Fibroblast of gingiva (primary cell): ENCODE results near the gene TARDBP.
"Not testable (repeated sequence)": the region's sequence is repeated elsewhere in the genome, so short reads cannot be mapped to it uniquely, and the experiment has no call there.

Experiments used
- DNase-seq: peaks from one replicate; pipeline ENCODE4 v3.0.0-alpha.2; 2011; ENCODE audit warnings: low read depth

TARDBP gene

DNA sequence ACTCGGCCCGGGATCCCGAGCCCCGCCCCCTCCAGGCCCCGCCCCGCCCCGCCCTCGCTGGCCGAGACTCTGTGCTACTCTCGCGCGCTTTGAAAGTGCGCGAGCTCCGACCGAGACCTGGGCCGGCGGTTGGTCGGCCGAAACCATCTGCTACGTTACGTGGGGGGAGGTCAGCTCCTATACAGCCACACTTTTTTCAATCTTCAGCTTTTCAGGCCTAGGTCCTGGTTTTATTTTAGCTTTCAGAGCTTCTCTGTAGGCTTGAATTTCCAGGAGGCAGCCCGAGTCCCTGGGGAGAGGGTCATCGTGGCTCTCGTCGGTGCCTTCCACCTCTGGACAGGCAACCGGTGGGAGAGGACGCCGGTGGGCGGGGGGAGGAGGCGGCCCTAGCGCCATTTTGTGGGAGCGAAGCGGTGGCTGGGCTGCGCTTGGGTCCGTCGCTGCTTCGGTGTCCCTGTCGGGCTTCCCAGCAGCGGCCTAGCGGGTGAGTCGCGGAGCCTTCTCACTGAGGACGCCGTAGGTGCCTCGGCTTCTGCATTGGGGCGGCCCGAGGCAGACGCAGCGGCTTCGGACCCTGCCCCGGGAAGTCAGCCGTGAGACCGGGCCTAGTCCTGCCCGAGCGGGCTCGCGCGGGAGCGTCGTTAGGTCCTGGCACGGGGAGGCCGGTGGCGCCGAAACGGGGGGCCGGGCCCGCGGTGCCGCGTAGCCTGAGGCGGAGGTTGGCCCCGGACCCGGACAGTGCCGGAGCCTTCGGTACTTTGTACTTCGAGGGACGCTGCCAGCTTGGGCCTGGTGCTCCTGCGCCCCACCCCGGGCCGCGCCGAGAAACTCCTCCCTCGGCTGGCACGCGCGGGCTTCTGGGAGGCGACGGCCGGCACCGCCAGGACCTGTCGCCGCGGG, at the start of gene TARDBP:
Gene TARDBP, plus strand, starts transcription at position 395 of the 900 bp plus-strand sequence. CDS start 1,074 bp downstream, outside the sequence.
- peak; percentile 87 for DNase-seq

- no peak for DNase-seq
Measured at GRCh38 chr1:10965546-10966226, 46.8 kb upstream of the TARDBP start.

DNA sequence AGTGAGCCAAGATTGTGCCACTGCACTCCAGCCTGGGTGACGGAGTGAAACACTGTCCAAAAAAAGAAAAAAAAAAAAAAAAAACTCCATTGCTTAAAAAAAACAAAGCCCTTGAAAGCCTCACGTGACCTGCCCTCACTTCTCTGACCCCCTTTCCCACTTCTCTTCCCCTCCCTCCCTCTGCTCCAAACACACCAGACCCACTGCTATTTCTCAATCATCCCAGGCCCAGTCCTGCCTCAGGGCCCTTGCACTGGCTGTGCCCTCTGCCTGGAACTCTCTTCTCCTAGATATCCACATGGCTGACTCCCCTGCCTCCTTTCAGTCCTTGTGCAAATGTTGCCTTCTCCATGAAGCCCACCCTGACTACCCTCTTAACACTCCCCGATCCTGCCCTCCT, 45.4 kb upstream of the TARDBP start:
- DNase-seq: no peak

DNA sequence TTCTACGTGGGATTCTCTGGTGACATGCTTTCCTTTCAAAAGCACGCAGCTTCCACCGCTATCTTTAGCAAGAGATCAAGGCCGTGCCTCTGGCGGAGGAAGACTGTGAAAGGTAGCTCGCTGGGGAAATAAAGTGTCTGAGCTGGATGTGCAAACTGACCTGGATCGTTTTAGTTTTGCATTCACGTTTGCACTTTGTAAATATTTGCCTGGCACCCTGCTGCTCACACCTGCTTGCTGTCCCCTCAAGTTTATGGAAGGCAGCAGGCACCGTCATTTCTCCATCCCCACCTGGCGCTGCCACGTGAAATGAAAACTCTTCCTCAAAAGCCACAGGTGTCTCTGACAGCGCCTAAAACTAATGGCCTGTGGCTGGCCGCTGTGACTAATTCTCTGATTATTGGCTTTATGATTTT, 44.0 kb upstream of the TARDBP start:
- DNase-seq: no peak

DNA sequence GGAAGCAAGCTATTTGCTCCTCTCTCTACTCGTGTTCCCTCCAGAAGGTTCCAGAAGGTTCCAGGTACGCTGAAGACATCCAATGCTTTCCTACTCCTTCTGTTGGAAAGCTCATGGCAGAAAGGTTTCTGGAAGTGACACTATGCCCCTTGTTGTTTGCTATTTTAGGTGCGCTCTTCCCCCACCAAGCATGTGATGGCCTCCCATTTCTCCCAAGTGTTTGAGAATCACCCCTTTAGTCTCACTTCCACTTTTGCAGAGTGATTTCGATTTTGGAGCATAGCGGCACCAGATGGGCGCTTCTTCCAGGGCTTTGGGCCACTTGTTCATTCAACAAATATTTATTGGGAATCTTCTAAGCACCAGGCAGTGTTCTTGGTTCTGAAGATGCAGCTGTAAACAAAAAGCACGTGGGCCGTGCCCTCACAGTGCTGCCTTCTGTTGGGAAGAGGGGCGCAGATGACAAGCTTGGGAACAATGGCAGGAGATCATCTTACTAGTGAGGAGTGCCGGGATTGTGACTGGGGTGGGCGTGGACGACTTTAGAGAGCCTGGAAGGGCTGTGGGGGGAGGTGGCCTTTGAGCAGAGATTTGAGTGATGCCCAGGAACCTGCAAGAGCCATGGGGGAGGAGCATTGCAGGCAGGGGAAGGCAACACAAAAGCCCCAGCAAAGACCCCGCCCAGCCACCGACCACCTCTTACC, 43.0 kb upstream of the TARDBP start:
- no peak for DNase-seq

GRCh38 chr1:10969971-10970332, 42.5 kb upstream of the TARDBP start:
- DNase-seq: no peak

DNA sequence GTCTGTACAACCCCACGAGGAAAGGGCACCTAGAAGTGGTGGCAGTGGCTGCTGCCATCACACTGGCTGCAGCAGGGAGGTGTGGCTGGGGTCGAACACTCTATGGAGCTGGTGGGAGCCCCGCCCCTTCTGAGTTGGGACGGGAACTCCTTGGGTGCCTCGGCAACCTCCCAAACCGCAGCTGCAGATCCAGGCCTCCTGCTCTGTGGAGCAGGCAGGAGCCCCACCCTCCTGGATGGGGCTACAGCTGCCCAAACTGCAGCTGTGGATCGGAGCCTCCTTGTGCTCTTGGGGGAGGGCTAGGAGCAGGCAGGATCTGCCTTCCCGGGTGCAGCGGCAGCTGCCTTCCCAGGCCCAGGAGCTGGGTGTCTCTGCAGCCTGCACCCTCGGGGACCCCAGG, 38.9 kb upstream of the TARDBP start:
- DNase-seq: peak; percentile 81

DNA sequence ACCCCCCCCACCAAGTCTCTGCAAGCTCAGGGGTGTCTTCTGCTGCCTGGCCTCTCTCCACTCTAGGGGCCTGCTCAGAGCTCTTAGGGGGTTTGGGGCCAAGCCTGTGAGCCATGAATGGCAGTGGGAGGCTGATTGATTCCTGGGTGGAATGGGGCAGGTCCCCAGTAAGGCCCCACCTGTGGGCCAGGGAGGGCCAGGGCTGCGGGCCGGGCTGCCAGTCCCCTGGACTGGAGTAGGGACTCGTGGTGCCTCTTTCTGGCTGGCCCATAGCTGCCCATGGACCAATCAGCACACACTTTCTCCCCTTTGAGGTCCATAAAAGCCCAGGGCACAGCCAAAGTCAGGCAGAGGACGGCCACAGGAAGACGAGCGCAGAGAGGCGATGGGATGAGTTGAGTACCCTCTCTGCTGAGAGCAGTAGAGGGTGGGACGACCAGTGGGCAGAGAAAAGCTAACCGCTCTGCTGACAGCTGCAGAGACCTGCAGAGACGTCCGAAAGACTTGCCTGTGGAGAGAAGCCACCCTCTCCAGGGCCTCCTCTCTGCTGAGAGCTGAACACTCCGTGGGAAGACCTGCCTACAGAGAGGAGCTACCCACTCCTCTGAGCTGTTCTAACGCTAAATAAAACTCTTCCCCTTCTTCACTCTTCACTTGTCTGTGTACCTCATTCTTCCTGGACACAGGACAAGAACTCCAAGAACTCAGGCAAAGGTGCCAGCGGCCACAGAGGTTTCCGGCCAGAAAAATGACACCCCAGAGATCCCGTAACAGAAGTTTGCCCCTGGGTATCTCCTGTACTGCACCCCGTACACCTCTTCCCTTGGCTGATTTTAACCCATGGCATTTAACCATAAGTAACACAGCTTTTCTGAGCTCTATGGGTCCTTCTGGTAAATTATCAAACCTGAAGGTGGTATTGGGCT, 38.2 kb upstream of the TARDBP start:
- peak; percentile 46 for DNase-seq

DNA sequence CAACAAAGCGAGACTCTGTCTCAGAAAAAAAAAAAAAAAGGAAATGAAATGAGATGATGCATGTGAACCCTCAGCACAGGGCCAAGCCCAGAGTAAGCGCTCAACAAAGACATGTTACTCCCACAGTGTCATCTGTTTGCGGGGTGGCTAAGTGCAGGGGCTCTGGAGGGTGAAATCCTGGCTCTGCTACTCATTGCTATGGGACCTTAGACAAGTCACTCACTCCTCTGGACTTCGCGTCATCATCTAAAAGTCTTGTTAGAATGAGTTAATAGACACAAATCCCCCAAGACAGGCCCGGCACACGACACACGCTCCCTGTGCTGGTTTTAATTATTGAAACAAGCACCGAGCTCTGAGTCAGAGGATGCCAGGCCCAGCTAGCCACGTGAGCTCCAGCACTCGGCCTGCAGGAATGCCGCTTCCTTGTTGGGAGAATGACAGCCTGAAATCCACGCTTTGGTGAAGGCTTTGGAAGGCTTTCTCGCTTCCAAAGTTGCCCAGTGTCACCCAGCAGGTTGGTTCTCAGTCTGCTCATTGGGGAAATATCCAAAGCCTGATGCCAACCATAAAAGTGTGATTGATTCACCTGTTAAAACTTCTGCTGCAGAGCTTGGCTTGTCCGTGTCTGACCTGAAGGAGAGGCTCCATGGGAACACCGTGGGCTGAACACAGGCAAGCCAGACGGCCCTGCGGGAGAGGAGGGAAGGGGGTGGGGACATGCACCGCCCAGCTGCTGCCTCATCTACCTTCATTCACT, 36.7 kb upstream of the TARDBP start:
- DNase-seq: peak; percentile 94

DNA sequence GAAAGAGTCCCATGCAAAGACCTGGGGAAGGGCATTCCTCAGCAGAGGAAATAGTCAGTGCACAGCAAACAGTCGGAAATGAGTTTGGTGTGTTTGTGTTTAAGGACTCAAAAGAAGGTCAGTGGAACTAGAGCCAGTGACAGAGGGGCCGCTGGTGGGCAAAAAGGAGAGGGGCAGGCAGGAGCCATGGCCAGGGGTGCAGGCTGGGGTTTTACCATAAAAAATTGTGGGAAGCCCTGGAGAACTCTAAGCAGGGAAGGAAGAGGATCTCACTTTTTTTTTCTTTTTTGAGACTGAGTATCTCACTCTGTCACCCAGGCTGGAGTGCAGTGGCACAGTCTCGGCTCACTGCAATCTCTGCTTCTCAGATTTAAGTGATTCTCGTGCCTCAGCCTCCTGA, 33.7 kb upstream of the TARDBP start:
- no peak for DNase-seq

DNA sequence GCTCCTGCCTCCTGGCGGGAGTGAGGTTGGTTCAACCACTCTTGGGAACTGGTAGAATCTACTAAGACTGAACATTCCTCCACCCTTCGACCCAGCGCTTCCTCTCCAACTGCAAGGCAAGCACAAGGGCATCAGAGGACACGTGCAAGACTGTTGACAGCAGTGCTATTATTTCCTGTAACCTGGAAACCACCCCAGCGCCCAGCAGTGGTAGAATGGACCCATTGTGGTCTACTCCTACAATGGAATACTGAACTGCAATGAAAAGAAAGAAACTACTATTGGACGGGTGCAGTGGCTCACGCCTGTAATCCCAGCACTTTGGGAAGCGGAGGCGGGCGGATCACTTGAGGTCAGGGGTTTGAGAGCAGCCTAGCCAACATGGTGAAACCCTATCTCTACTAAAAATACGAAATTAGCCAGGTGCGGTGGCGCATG, 33.0 kb upstream of the TARDBP start:
- DNase-seq: peak; percentile 84

DNA sequence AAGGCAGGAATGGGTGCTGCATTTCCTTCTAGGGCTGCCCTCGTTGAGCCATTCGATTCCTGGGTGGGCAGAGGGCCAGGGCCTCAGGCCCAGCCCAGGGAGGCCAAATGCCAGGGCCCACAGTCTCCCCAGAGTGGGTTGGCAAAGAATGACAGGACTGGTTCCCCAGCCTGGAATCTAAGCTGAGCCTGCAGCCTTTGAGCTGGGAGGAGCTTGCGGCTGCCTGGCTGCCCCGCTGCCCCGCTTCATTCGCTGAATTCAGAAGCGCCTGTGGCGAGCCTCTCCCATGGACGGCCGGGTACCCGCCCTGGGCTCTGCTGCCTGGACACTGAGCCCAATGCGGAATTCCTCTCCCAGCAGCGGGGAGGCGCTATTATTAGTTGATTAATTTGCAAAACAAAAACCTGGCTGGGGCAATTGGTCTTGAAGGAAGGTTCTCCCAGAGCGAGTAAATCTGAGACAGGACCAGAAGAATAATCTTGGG, 32.3 kb upstream of the TARDBP start:
- DNase-seq: peak; percentile 98

DNA sequence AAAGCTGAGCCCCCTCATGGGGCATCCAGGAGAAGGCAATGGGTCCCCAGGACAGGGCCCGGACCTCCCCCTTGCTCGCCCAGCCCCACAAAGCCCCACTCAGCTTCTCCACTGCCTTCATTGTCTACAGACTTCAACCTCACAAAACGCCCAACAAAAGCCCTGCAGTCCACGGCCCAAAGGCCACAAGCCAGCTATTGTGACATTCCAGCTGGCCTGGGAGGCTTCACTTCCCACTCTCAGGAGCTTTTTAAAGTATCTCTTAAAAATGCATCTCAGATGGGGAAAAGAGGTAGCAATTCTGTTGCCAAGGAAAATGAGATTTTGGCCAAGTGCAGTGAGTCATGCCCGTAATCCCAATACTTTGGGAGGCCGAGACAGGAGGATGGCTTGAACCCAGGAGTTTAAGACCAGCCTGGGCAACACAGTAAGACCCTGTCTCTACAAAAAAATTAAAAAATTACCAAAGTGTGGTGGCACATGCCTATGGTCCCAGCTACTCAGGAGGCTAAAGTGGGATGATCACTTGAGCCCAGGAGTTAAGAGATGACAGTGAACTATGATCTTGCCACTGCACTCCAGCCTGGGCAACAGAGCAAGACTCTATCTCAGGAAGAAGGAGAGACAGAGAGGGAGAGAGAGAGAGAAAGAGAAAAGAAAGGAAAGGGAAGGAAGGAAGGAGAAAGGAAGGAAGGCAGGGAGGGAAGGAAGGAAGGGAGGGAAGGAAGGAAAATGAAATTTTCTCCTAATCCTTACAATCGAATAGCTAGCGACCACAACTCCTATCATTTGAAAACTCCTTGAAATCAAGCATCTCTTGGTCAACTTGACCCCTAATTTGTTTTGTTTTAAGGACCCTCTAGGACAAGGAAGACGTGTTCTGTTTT, 31.4 kb upstream of the TARDBP start:
- DNase-seq: peak; percentile 85

GRCh38 chr1:10986525-10986890, 25.9 kb upstream of the TARDBP start:
- DNase-seq: no peak

DNA sequence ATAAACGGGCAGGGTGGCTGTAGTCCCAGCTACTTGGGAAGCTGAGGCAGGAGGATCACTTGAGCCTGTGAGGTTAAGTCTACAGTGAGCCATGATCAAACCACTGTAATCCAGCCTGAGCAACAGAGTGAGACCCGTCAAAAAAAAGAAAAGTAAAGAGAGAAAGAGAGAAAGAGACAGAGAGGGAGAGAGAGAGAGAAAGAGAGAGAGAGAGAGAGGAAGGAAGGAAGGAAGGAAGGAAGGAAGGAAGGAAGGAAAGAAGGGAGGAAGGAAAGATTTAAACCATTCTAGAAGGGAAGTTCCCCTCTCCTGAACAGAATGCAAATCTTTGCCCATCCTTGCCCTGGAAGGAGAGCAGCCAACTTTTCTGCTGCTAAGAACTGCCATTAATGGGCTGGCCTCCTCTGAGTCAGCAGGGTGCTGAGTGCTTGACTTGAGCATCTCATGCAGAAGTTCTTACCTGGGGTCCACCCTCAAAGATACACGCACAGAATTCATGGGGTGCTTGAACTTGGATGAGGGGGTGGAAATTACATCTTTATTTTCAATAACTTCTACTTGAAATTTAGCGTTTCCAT, 24.5 kb upstream of the TARDBP start:
- DNase-seq: no peak

DNA sequence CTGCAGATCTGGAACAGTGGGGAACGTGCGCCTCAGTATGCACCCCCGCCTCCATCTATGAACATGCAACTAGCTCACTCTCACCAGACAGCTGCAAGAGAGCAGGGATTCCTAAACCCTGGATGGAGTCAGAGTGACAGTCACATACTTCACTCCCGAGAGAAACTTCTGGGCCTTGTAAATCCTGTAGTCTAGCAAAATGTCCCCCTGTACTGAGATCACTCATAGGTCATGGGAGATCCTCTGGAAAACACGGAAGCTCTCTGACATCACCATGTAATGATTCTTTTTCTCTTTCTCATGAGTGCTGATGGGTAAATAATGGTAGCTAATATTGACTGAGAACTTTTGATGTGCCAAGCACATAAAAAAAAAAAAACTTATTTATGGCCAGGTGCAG, 23.4 kb upstream of the TARDBP start:
- no peak for DNase-seq

- DNase-seq: not testable (repeated sequence)
Measured at GRCh38 chr1:10989920-10990516, 22.4 kb upstream of the TARDBP start.

GRCh38 chr1:10990828-10991227, 21.6 kb upstream of the TARDBP start:
- no peak for DNase-seq

- not testable (repeated sequence) for DNase-seq
Measured at GRCh38 chr1:10992004-10992403, 20.4 kb upstream of the TARDBP start.
